HepG2 (cell line): Measurements from ENCODE around the gene CIB1.

Experiments used
- ASH2L ChIP-seq: fragments of 300-600, 200-600 bp; sonication (generic); IDR thresholded peaks from 2 replicates; pipeline ENCODE4 v1.7.0; 2017; ENCODE audit warnings: low read depth, mild to moderate bottlenecking, moderate library complexity, mixed read lengths, low read length; ENCODE audit not compliant: insufficient read length
- ATF1 ChIP-seq: IDR thresholded peaks from 2 replicates; pipeline ENCODE4 v1.6.1; 2016; ENCODE audit warnings: mild to moderate bottlenecking, control low read depth
- CHD4 ChIP-seq: fragments of 200-600 bp; sonication (generic); IDR thresholded peaks from 2 replicates; pipeline ENCODE4 v1.7.0; 2017; ENCODE audit warnings: mild to moderate bottlenecking, low read length, borderline replicate concordance
- ELK4 ChIP-seq: sonication (generic); formaldehyde crosslinking; IDR thresholded peaks from 2 replicates; pipeline ENCODE4 v1.9.0; 2021; ENCODE audit warnings: missing genetic modification reagents, borderline replicate concordance
- HNF1B ChIP-seq: sonication (generic); formaldehyde crosslinking; IDR thresholded peaks from 2 replicates; pipeline ENCODE4 v1.5.1; 2020; ENCODE audit warnings: mild to moderate bottlenecking, moderate library complexity, missing genetic modification reagents
- PBX3 ChIP-seq: sonication (generic); formaldehyde crosslinking; IDR thresholded peaks from 2 replicates; pipeline ENCODE4 v1.8.1; 2023; ENCODE audit warnings: missing genetic modification reagents, inconsistent platforms, borderline replicate concordance
- SP1 ChIP-seq, 2 experiments: fragments of 450-650 bp in 1 of 2; sonication (generic) in 1 of 2; formaldehyde crosslinking in 1 of 2; IDR thresholded peaks; 2 replicates each; pipeline versions ENCODE4 v1.4.0 to v1.6.1; 2016 to 2020; ENCODE audit warnings: missing genetic modification reagents in 1 of 2
- YY1 ChIP-seq: IDR thresholded peaks from 2 replicates; pipeline ENCODE4 v1.6.1; 2011; ENCODE audit warnings: low read length, low read depth, moderate library complexity, mild to moderate bottlenecking; ENCODE audit not compliant: insufficient read depth, insufficient replicate concordance
- ZNF512 ChIP-seq: sonication (generic); formaldehyde crosslinking; IDR thresholded peaks from 2 replicates; pipeline ENCODE4 v1.4.0; 2020; ENCODE audit warnings: mild to moderate bottlenecking, missing genetic modification reagents
- ZNF747 ChIP-seq: sonication (generic); formaldehyde crosslinking; IDR thresholded peaks from 2 replicates; pipeline ENCODE4 v1.8.1; 2023; ENCODE audit warnings: missing genetic modification reagents, mild to moderate bottlenecking, borderline replicate concordance
- ZNF766 ChIP-seq: sonication (generic); formaldehyde crosslinking; IDR thresholded peaks from 2 replicates; pipeline ENCODE4 v1.5.0; 2020; ENCODE audit warnings: missing genetic modification reagents, borderline replicate concordance
- ZNF780A ChIP-seq: sonication (generic); formaldehyde crosslinking; IDR thresholded peaks from 2 replicates; pipeline ENCODE4 v1.8.0; 2022; ENCODE audit warnings: mild to moderate bottlenecking, missing genetic modification reagents, moderate library complexity
- ZNF784 ChIP-seq: sonication (generic); formaldehyde crosslinking; IDR thresholded peaks from 2 replicates; pipeline ENCODE4 v1.5.1; 2020; ENCODE audit warnings: missing genetic modification reagents, mild to moderate bottlenecking, borderline replicate concordance

- TF ChIP-seq ZNF512 (CRISPR knock-in tag) (no peak), ZNF784 (no peak), ZNF766 (CRISPR knock-in tag) (no peak), ZNF780A (CRISPR knock-in tag) (no peak), HNF1B (CRISPR knock-in tag) (no peak), YY1 (no peak), SP1 (IDR thresholded peaks at IDR 0.05) (no peak), SP1 (CRISPR knock-in tag; IDR thresholded peaks at IDR 0.05) (no peak), PBX3 (CRISPR knock-in tag) (no peak), ELK4 (CRISPR knock-in tag) (no peak), CHD4 (no peak), ZNF747 (no peak), ASH2L (no peak), ATF1 (no peak)
These were observed 5.6 kb downstream of the CIB1 start for GRCh38 chr15:90227816-90228772.
